Memory B cell (primary cell): Measurements from ENCODE around the gene MALRD1.

Source experiments
- ATAC-seq: fragments of 150-1000 bp; cut with Tn5 transposase; 2 replicates; pipeline ENCODE4 v1.10.0; 2021; ENCODE audit warnings: low read depth, mild to moderate bottlenecking, moderate library complexity
- DNase-seq, 2 donors: peaks; one replicate each; pipeline ENCODE4 v3.0.0; 2022; ENCODE audit warnings: low spot score in 2 of 2
- H3K27ac Mint-ChIP-seq: one replicate; pipeline ENCODE4 v1.8.0; 2022; ENCODE audit warnings: mild to moderate bottlenecking, moderate library complexity, mixed read lengths
- H3K27me3 Mint-ChIP-seq: one replicate; pipeline ENCODE4 v1.8.0; 2022; ENCODE audit warnings: mixed read lengths
- H3K36me3 Mint-ChIP-seq: one replicate; pipeline ENCODE4 v1.8.0; 2022; ENCODE audit warnings: mild to moderate bottlenecking, mixed read lengths
- H3K4me1 Mint-ChIP-seq: one replicate; pipeline ENCODE4 v1.8.0; 2022; ENCODE audit warnings: mixed read lengths
- H3K4me3 Mint-ChIP-seq: one replicate; pipeline ENCODE4 v1.8.0; 2022; ENCODE audit warnings: mild to moderate bottlenecking, moderate library complexity, mixed read lengths
- H3K9me3 Mint-ChIP-seq: one replicate; pipeline ENCODE4 v1.8.0; 2022; ENCODE audit warnings: mixed read lengths

Gene MALRD1

GRCh38 chr10:19412531-19412930, 363.9 kb downstream of the MALRD1 start:
- DNase-seq (no peak), ATAC-seq (no peak)
- Mint-ChIP-seq H3K36me3 (no peaks in the 10 kb centered on the region), H3K4me3 (no peak overlapping the region), H3K27me3 (no peaks in the 10 kb centered on the region), H3K9me3 (peaks cover 2% of the 10 kb centered on the region), H3K4me1 (no peaks in the 10 kb centered on the region), H3K27ac (no peak overlapping the region)

GRCh38 chr10:19416164-19416563, 367.6 kb downstream of the MALRD1 start:
- H3K36me3 Mint-ChIP-seq = no peaks in the 10 kb centered on the region
- H3K27ac Mint-ChIP-seq = no peak overlapping the region
- H3K4me1 Mint-ChIP-seq = no peaks in the 10 kb centered on the region
- DNase-seq (no peak), ATAC-seq (no peak)
- H3K4me3 Mint-ChIP-seq = no peak overlapping the region
- H3K27me3 Mint-ChIP-seq = no peaks in the 10 kb centered on the region
- H3K9me3 Mint-ChIP-seq = peaks cover 3% of the 10 kb centered on the region

GRCh38 chr10:19417740-19418139, 369.1 kb downstream of the MALRD1 start:
- no peak overlapping the region for H3K27ac Mint-ChIP-seq
- no peaks in the 10 kb centered on the region for H3K4me1 Mint-ChIP-seq

GRCh38 chr10:19421674-19422073, 373.1 kb downstream of the MALRD1 start:
- H3K4me1 Mint-ChIP-seq = no peaks in the 10 kb centered on the region
- H3K27me3 Mint-ChIP-seq = no peaks in the 10 kb centered on the region
- H3K9me3 Mint-ChIP-seq = peaks cover 5% of the 10 kb centered on the region
- H3K27ac Mint-ChIP-seq = no peak overlapping the region
- ATAC-seq = no peak
- no peaks in the 10 kb centered on the region for H3K36me3 Mint-ChIP-seq
- DNase-seq = no peak
- H3K4me3 Mint-ChIP-seq = no peak overlapping the region

More at GRCh38 chr10:19417740-19418139, 369.1 kb downstream of the MALRD1 start:
- H3K27me3 Mint-ChIP-seq = no peaks in the 10 kb centered on the region
- H3K36me3 Mint-ChIP-seq = no peaks in the 10 kb centered on the region
- no peak for DNase-seq
- H3K4me3 Mint-ChIP-seq = no peak overlapping the region
- ATAC-seq = no peak
- H3K9me3 Mint-ChIP-seq = peaks cover 3% of the 10 kb centered on the region

GRCh38 chr10:19426034-19426433, 377.4 kb downstream of the MALRD1 start:
- ATAC-seq (no peak), DNase-seq (no peak)
- no peaks in the 10 kb centered on the region for H3K4me1 Mint-ChIP-seq
- no peak overlapping the region for H3K27ac Mint-ChIP-seq
- H3K27me3 Mint-ChIP-seq = no peaks in the 10 kb centered on the region
- H3K9me3 Mint-ChIP-seq = peaks cover 10% of the 10 kb centered on the region
- no peak overlapping the region for H3K4me3 Mint-ChIP-seq
- H3K36me3 Mint-ChIP-seq = no peaks in the 10 kb centered on the region

GRCh38 chr10:19431622-19432351, 383.2 kb downstream of the MALRD1 start:
- Mint-ChIP-seq H3K36me3 (no peaks in the 10 kb centered on the region), H3K4me3 (no peak overlapping the region), H3K27me3 (no peaks in the 10 kb centered on the region), H3K27ac (no peak overlapping the region), H3K4me1 (no peaks in the 10 kb centered on the region), H3K9me3 (peaks cover 11% of the 10 kb centered on the region)
- ATAC-seq = no peak
- DNase-seq = no peak

- Mint-ChIP-seq H3K9me3 (no peaks in the 10 kb centered on the region), H3K27me3 (no peaks in the 10 kb centered on the region), H3K4me1 (no peaks in the 10 kb centered on the region), H3K36me3 (no peaks in the 10 kb centered on the region), H3K4me3 (no peak overlapping the region), H3K27ac (no peak overlapping the region)
- ATAC-seq (no peak), DNase-seq (no peak)
Measured at GRCh38 chr10:19449860-19450259, 401.3 kb downstream of the MALRD1 start.

- Mint-ChIP-seq H3K27me3 (no peaks in the 10 kb centered on the region), H3K4me1 (no peaks in the 10 kb centered on the region), H3K9me3 (no peaks in the 10 kb centered on the region), H3K4me3 (no peak overlapping the region), H3K27ac (no peak overlapping the region), H3K36me3 (no peaks in the 10 kb centered on the region)
- no peak for ATAC-seq
- DNase-seq = no peak
Measured at GRCh38 chr10:19451356-19451755, 402.8 kb downstream of the MALRD1 start.

GRCh38 chr10:19451937-19452336, 403.3 kb downstream of the MALRD1 start:
- no peak overlapping the region for H3K4me3 Mint-ChIP-seq
- no peak overlapping the region for H3K27ac Mint-ChIP-seq
- ATAC-seq = no peak

GRCh38 chr10:19453967-19454366, 405.4 kb downstream of the MALRD1 start:
- H3K27me3 Mint-ChIP-seq = no peaks in the 10 kb centered on the region
- DNase-seq (no peak), ATAC-seq (no peak)
- no peaks in the 10 kb centered on the region for H3K9me3 Mint-ChIP-seq
- no peak overlapping the region for H3K27ac Mint-ChIP-seq
- H3K36me3 Mint-ChIP-seq = no peaks in the 10 kb centered on the region
- no peaks in the 10 kb centered on the region for H3K4me1 Mint-ChIP-seq
- H3K4me3 Mint-ChIP-seq = no peak overlapping the region

More at GRCh38 chr10:19451937-19452336, 403.3 kb downstream of the MALRD1 start:
- no peaks in the 10 kb centered on the region for H3K4me1 Mint-ChIP-seq
- no peaks in the 10 kb centered on the region for H3K36me3 Mint-ChIP-seq
- no peaks in the 10 kb centered on the region for H3K9me3 Mint-ChIP-seq
- no peaks in the 10 kb centered on the region for H3K27me3 Mint-ChIP-seq
- DNase-seq = no peak

GRCh38 chr10:19461588-19461987, 413.0 kb downstream of the MALRD1 start:
- DNase-seq (no peak), ATAC-seq (no peak)
- Mint-ChIP-seq H3K4me3 (no peak overlapping the region), H3K27me3 (no peaks in the 10 kb centered on the region), H3K4me1 (no peaks in the 10 kb centered on the region), H3K27ac (no peak overlapping the region), H3K9me3 (peaks cover 14% of the 10 kb centered on the region), H3K36me3 (no peaks in the 10 kb centered on the region)

- no peak for DNase-seq
- H3K9me3 Mint-ChIP-seq = peaks cover 13% of the 10 kb centered on the region
- no peaks in the 10 kb centered on the region for H3K27me3 Mint-ChIP-seq
- no peaks in the 10 kb centered on the region for H3K36me3 Mint-ChIP-seq
- no peak overlapping the region for H3K27ac Mint-ChIP-seq
- H3K4me3 Mint-ChIP-seq = no peak overlapping the region
- no peaks in the 10 kb centered on the region for H3K4me1 Mint-ChIP-seq
- ATAC-seq = no peak
Measured at GRCh38 chr10:19466709-19467108, 418.1 kb downstream of the MALRD1 start.

GRCh38 chr10:19468413-19468812, 419.8 kb downstream of the MALRD1 start:
- Mint-ChIP-seq H3K27me3 (no peaks in the 10 kb centered on the region), H3K9me3 (peaks cover 10% of the 10 kb centered on the region), H3K27ac (no peak overlapping the region), H3K36me3 (no peaks in the 10 kb centered on the region), H3K4me3 (no peak overlapping the region), H3K4me1 (no peaks in the 10 kb centered on the region)
- no peak for ATAC-seq
- DNase-seq = no peak

- DNase-seq (no peak), ATAC-seq (no peak)
- Mint-ChIP-seq H3K36me3 (no peaks in the 10 kb centered on the region), H3K9me3 (peaks cover 8% of the 10 kb centered on the region), H3K4me1 (no peaks in the 10 kb centered on the region), H3K4me3 (no peak overlapping the region), H3K27ac (no peak overlapping the region), H3K27me3 (no peaks in the 10 kb centered on the region)
Measured at GRCh38 chr10:19469521-19469920, 420.9 kb downstream of the MALRD1 start.

GRCh38 chr10:19479854-19480253, 431.3 kb downstream of the MALRD1 start:
- DNase-seq = no peak
- no peaks in the 10 kb centered on the region for H3K4me1 Mint-ChIP-seq
- H3K27me3 Mint-ChIP-seq = no peaks in the 10 kb centered on the region
- no peaks in the 10 kb centered on the region for H3K36me3 Mint-ChIP-seq
- no peak overlapping the region for H3K27ac Mint-ChIP-seq
- no peak for ATAC-seq
- H3K9me3 Mint-ChIP-seq = peaks cover 4% of the 10 kb centered on the region
- no peak overlapping the region for H3K4me3 Mint-ChIP-seq
